GM10266 (cell line): ENCODE results near the gene AAK1.

Experiments used
- DNase-seq: peaks from one replicate; pipeline ENCODE4 v3.0.0; 2012; ENCODE audit errors: extremely low spot score
- TF ChIP-seq, protein P1 (sequence below): IDR thresholded peaks from 2 replicates; pipeline ENCODE4 v1.5.1; 2012; ENCODE audit warnings: mild to moderate bottlenecking, low read depth; ENCODE audit not compliant: control insufficient read depth, insufficient read depth; ENCODE audit errors: missing control alignments

Gene AAK1

DNA sequence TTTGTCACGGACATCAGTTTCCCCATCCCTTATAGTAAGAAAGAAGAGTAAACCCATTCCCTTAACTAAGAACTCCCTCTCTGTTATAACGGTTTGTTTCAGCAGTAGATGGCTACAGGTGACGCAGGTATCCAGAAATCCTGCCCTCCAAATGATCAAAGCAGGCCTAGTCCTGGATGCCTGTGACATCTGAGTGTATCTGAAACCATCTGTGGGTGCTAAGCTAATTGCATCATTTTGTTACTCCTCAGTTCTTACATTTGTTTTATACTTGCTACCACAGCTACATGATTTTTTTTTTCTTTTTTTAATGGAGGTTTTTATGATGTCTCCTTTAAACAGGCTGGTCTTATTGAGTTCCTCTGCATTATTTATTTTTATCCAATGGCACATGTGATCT lies 55.1 kb downstream of the AAK1 start:
- TF ChIP-seq, protein P1, sequence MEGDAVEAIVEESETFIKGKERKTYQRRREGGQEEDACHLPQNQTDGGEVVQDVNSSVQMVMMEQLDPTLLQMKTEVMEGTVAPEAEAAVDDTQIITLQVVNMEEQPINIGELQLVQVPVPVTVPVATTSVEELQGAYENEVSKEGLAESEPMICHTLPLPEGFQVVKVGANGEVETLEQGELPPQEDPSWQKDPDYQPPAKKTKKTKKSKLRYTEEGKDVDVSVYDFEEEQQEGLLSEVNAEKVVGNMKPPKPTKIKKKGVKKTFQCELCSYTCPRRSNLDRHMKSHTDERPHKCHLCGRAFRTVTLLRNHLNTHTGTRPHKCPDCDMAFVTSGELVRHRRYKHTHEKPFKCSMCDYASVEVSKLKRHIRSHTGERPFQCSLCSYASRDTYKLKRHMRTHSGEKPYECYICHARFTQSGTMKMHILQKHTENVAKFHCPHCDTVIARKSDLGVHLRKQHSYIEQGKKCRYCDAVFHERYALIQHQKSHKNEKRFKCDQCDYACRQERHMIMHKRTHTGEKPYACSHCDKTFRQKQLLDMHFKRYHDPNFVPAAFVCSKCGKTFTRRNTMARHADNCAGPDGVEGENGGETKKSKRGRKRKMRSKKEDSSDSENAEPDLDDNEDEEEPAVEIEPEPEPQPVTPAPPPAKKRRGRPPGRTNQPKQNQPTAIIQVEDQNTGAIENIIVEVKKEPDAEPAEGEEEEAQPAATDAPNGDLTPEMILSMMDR: no peak

DNA sequence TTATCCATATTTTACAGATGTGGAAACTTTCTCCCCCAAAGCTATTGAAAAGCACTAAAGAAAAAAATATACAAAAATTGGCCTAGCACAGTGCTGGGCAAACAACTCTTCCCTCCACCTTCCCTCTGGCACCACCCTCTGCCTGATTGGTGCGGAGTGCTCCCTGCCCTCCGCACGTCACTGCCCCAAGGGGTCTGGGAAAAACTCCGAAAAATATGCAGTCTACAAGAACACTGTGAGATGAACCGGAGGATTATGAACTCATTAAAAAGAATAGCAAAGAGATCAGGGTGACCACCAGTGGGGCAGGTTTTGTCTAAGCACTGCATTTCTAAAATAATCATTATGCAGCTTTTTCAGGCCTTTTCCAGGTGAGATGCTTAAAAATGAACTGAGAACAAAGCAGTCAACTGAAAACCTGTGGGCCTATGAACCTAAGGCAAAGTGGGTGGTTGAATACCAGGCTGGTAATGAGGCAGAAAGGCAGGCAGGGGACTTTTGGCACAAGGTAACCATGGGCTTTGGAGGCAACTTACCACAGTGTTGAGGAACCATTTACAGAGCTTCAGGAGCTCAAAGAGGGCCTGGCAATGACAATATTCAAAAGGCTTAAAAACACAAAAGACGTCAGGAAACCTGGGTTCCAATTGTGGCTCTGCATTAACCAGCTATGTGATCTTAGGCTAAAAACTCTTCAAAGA lies 57.5 kb downstream of the AAK1 start:
- TF ChIP-seq, protein P1: no peak
- DNase-seq: no peak

More for the DNA sequence above, 55.1 kb downstream of the AAK1 start:
- DNase-seq: no peak

DNA sequence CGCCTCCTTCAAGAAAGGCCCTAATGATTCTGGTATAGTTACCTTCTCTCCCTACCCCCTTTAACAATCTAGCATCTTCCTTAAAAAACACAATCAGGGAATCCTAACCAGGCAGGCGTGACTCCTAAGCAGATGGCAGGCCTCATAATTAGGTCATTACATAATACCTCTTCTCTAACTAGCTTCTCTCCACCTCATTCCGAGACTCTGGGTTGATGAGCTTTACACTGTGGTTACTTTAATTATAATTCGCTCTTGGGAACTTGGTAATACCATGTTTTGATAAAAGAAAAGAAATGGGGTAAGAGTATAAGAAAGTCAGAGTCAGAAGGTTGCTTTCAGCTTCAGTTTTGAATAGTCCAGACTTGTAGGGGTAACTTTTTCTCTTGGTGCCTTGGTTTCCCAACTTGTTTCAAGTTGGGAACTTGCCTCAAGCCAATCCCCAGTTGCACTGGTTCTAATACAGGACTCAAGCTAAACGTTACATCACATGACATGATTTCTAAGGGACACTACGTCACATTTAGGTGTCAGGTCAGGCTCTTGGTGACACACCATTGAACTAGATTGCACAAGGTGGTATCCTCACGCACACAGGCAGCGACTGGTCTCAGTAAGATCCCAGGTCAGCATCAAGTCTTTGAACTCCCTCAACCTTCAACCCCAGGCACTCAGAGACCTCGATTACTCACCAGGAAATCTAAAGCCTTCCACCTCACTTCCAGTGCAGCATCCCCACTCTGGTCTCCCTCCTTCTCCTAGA lies 59.2 kb downstream of the AAK1 start:
- no peak for DNase-seq
- TF ChIP-seq, protein P1: no peak

- TF ChIP-seq, protein P1: no peak
- DNase-seq: no peak
These were observed 60.2 kb downstream of the AAK1 start for GRCh38 chr2:69583321-69583833.

GRCh38 chr2:69582582-69583176 lies 60.9 kb downstream of the AAK1 start:
- TF ChIP-seq, protein P1: no peak
- no peak for DNase-seq

GRCh38 chr2:69581774-69582581 lies 61.6 kb downstream of the AAK1 start:
- TF ChIP-seq, protein P1: no peak
- no peak for DNase-seq
